NB4 (cell line): ENCODE measurements around the gene CAMKMT.
"Not testable (repeated sequence)": the region's sequence is repeated elsewhere in the genome, so short reads cannot be mapped to it uniquely, and the experiment has no call there.

Experiments used
- DNase-seq: peaks from one replicate; pipeline ENCODE4 v3.0.0; 2010; ENCODE audit warnings: low read depth
- H3K4me3 ChIP-seq: one replicate; pipeline ENCODE4 v1.5.1; 2011; ENCODE audit warnings: mild to moderate bottlenecking, low read depth, low read length, moderate library complexity
- MYC ChIP-seq: IDR thresholded peaks from 2 replicates; pipeline ENCODE4 v1.6.1; 2011; ENCODE audit warnings: low read depth, low read length
- POLR2A ChIP-seq: IDR thresholded peaks from 2 replicates; pipeline ENCODE4 v1.6.1; 2011; ENCODE audit warnings: mild to moderate bottlenecking; ENCODE audit not compliant: insufficient read length; ENCODE audit errors: extremely low read depth
- TF ChIP-seq, protein P1 (sequence below): IDR thresholded peaks from 2 replicates; pipeline ENCODE4 v1.6.1; 2011; ENCODE audit warnings: low read depth, low read length
- TF ChIP-seq, protein P2 (sequence below): IDR thresholded peaks from one replicate; pipeline ENCODE4 v1.5.1; 2012; ENCODE audit warnings: low read depth, low read length

The CAMKMT gene

DNA sequence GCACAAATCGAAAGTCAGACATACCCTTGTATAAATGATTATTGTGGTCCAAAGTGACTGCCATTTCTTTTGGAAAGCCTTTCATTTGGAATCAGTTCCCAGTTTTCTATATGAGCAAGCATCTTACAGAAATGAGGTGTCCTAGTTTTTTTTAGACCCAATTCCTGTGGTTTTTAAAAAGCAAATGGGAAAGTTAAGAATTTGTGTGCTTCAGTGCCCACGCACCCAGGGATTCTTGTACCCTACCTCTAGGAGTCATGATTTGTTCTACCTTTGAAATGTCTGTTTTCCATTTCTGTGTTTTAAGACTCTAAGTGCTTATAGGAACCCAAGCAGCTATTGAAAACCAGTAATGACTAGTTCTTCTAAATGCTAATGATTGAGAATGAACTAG lies 218.1 kb downstream of the CAMKMT start:
- H3K4me3 ChIP-seq = no peak overlapping the region
- TF ChIP-seq POLR2A (no peak), MYC (no peak)
- TF ChIP-seq, protein P1, sequence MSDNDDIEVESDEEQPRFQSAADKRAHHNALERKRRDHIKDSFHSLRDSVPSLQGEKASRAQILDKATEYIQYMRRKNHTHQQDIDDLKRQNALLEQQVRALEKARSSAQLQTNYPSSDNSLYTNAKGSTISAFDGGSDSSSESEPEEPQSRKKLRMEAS = no peak
- TF ChIP-seq, protein P2, sequence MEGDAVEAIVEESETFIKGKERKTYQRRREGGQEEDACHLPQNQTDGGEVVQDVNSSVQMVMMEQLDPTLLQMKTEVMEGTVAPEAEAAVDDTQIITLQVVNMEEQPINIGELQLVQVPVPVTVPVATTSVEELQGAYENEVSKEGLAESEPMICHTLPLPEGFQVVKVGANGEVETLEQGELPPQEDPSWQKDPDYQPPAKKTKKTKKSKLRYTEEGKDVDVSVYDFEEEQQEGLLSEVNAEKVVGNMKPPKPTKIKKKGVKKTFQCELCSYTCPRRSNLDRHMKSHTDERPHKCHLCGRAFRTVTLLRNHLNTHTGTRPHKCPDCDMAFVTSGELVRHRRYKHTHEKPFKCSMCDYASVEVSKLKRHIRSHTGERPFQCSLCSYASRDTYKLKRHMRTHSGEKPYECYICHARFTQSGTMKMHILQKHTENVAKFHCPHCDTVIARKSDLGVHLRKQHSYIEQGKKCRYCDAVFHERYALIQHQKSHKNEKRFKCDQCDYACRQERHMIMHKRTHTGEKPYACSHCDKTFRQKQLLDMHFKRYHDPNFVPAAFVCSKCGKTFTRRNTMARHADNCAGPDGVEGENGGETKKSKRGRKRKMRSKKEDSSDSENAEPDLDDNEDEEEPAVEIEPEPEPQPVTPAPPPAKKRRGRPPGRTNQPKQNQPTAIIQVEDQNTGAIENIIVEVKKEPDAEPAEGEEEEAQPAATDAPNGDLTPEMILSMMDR = no peak
- DNase-seq = no peak

DNA sequence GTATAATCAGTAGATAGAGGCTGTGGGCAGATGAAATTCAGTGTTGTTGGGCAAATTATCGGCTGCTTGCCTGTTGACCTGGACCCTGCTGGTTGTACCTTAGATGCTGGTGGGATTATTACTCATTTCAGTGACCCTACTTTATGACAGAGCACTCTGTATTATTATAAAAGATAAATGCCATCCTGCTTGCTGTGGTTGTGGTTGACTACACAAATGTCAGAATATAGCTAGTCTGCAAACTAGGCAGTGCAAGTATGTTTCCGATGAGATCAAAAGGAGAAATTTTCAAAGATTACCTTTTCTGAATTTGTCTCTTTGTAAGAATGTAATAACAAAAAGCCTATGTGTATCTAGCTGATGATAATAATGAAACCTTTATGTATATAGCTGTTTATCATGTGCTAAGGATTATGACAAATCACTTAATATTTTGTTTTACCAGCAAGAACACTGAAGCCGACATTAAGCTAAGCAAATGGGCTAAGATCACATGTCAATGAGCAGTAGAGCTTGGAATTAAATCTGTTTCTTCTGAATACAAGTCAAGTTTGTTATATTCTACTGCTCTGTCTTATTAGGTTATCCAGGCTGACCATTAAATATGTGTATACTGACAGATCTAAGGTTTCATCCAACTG lies 219.2 kb downstream of the CAMKMT start:
- H3K4me3 ChIP-seq = no peak overlapping the region
- TF ChIP-seq, protein P1 = no peak
- TF ChIP-seq MYC = no peak
- no peak for TF ChIP-seq POLR2A
- TF ChIP-seq, protein P2 = no peak
- DNase-seq = no peak

DNA sequence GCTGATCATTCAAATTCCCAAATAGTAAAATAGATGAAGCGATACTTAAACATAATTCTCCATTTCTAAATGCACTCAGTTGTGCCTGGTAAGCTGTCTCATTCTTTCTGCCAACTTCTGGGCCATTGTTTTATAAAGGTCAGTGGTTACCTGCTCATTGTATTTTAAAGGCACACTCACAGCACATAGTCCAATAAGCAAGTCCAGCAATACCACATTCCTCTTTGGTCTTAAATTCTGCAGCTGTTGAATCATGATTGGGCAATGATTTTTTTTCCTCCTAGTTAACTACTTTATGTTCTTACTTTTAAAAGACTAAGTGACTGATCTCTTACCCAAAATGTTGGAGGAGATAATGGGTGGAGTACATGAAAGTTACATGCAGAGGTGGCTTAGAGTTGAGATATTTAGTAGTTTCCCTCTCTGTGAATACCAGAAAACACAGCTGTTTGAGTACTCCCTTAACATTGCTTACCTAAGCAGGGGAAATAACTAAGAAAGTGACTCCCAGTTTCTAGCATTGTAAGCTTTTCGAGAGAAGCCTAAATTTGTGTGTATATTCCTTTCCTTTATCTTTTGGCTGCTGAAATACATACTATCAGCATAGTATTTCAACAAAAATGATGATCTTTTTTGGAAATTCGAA lies 220.7 kb downstream of the CAMKMT start:
- TF ChIP-seq, protein P2 = no peak
- TF ChIP-seq MYC = no peak
- TF ChIP-seq, protein P1 = no peak
- TF ChIP-seq POLR2A = no peak
- H3K4me3 ChIP-seq = no peak overlapping the region
- DNase-seq = peak; percentile 32

DNA sequence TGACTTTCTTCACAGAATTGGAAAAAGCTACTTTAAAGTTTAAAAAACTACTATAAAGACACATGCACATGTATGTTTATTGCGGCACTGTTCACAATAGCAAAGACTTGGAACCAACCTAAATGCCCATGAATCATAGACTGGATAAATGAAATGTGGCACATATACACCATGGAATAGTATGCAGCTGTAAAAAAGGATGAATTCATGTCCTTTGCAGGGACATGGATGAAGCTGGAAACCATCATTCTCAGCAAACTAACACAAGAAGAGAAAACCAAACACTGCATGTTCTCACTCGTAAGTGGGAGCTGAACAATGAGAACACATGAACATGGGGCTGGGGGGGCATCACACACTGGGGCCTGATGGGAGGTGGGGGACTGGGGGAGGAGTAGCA lies 233.9 kb downstream of the CAMKMT start:
- not testable (repeated sequence) for H3K4me3 ChIP-seq, DNase-seq

DNA sequence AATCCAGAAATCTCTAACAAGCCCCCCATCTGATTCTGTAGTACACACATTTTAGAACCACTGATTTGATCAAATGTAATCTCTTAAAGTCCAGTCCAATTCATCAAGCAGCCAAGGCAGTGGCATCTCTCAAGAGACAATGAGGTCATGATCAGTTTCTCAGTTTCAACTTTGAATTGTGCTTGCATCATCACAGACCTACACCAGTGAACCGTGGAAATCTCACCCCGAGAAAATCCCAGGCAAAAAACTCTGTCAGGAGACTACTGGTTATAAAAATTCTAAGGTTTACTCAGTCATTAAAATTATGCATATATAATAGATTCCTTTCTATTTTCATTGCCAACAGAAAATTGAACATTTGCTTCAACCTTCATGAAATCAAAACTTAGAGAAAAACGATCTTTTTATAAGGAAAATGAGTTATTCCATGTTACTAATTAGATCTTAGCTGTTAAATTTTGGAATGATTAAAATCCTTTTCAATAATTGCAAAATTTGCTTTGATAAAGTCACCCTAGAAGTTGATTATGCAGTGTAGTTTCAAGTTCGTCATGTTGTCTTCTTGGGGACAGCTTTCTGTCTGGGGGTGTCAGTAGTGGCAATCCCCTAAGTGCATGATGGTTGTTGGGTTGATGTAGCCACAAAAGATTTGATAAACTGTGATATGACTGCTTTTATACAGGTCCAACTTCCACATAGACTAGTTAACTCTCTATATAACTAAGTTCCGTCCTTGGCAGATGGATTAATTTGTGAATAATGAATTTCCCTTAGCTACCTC lies 235.0 kb downstream of the CAMKMT start:
- H3K4me3 ChIP-seq = no peak overlapping the region
- no peak for DNase-seq
- TF ChIP-seq MYC (no peak), POLR2A (no peak)
- TF ChIP-seq, protein P1 = no peak
- TF ChIP-seq, protein P2 = no peak
